Inferior parietal cortex (tissue), 1 donor: ENCODE measurements around the gene SHROOM4.

ENCODE experiments used
- DNase-seq: peaks from one replicate; pipeline ENCODE4 v3.0.0-alpha.2; 2016; ENCODE audit errors: extremely low spot score

SHROOM4 gene, protein sequence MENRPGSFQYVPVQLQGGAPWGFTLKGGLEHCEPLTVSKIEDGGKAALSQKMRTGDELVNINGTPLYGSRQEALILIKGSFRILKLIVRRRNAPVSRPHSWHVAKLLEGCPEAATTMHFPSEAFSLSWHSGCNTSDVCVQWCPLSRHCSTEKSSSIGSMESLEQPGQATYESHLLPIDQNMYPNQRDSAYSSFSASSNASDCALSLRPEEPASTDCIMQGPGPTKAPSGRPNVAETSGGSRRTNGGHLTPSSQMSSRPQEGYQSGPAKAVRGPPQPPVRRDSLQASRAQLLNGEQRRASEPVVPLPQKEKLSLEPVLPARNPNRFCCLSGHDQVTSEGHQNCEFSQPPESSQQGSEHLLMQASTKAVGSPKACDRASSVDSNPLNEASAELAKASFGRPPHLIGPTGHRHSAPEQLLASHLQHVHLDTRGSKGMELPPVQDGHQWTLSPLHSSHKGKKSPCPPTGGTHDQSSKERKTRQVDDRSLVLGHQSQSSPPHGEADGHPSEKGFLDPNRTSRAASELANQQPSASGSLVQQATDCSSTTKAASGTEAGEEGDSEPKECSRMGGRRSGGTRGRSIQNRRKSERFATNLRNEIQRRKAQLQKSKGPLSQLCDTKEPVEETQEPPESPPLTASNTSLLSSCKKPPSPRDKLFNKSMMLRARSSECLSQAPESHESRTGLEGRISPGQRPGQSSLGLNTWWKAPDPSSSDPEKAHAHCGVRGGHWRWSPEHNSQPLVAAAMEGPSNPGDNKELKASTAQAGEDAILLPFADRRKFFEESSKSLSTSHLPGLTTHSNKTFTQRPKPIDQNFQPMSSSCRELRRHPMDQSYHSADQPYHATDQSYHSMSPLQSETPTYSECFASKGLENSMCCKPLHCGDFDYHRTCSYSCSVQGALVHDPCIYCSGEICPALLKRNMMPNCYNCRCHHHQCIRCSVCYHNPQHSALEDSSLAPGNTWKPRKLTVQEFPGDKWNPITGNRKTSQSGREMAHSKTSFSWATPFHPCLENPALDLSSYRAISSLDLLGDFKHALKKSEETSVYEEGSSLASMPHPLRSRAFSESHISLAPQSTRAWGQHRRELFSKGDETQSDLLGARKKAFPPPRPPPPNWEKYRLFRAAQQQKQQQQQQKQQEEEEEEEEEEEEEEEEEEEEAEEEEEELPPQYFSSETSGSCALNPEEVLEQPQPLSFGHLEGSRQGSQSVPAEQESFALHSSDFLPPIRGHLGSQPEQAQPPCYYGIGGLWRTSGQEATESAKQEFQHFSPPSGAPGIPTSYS (N-terminal part only)

DNA sequence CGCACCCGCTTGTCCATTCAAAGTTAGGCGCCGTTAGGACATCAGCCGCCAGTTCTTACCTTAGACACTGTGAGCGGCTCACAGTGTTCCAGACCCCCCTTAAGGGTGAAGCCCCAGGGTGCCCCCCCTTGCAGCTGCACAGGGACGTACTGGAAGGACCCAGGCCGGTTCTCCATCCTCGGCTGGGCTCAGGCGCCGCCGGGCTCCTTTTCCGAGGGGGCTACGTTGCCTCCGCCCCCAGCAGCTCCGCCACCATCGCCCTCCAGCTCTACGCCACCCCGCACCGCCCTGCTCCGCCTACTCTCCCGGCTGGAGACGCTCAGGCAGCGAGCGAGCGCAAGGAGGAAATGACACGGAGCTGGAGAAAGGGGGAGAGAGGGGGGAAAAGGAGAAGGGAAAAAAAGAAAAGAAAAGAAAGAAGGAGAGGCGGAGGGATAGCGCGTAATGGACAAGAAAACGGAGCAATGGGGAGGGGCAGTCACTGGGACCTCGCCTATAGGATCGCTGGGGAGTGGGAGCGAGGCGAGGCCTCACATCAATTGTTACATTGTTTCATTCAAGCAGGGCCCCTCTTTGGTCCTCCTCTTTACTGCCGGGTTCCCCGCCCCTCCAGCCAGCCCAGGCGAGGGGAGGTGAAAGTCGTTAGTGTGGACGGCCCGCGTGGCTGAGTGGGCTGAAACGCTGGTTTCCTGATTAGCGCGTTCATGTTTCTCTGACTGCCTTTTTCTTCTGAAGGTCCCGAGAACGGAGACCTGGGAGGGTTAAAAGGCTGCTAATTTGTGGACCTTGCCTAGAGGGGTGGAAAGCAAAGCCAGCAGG, at the start of gene SHROOM4:
Gene SHROOM4 (minus strand): TSS at position 352 of the 819 bp plus-strand sequence. CDS start 176 bp downstream, at position 176.
- peak; percentile 22 for DNase-seq

DNA sequence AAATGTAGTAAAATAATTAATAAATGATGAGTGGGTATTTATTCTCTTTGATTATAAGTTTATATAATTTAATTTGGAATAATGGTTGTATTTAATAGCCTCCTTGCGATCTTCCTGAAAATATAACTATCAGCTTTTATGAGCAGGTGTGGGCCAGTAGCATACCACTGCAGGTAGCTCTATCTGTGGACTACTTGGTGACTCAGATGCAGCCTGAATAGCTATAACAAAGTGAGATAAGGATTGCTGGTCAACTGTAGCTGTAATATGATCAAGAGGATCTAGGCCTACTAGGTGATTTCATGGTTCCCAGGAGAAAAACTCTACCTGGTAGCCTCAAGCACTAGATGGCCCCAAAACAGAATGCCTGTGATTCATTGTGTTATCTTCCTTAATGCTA, 49.5 kb upstream of the SHROOM4 start:
- no peak for DNase-seq

DNA sequence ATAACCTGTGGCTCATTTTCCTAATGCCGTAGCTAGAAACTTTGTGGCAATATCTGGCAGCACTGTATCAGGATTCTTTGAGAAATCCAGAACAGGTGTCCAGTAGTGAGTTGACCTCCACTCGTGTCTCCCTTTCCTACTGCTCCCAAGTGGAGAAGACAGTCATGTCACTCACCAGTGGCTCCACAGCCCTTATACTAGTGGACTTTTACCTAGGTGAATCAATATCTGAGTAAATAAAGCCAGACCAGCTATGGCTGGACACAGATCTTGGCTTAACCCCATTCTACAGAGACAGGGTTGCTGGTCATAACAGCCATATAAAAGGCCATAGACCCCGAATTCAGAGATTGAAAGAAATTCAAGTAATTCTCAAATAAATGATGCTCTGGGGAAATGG, 46.5 kb upstream of the SHROOM4 start:
- no peak for DNase-seq

DNA sequence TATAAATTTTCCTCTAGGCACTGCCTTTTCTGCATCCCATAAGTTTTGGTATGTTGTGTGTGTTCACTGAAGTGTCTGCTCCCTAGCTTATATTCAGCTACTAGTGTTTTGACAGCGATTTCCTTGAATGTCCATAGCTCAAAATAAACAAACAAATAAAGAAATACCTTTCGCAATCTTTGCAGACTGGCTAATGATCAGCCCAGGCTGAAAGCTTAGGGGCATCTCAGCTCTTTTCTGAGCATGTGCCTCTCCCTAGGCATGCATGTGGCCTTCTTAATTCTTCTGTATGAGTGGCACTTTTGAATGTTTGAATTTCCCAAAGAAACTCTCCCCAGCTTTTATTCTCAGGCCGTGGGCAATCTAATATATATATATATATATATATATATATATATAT, 44.6 kb upstream of the SHROOM4 start:
- DNase-seq = no peak

DNA sequence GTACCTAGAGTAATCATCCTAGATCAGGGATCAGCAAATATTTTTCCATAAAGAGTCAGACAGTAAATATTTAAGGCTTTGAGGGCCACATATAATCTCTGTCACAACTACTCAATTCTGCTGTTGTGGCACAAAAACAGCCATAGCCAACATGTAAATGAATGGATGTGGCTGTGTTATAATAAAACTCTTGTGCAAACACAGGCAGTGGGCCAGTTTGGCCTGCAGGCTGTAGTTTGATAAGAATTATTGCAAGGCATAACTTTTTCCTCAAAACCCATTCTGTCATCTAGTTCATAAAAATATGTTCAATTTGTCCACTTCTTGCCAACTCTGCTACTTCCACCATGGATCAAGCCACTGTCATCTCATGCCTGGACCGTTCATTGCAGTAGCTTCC, 39.4 kb upstream of the SHROOM4 start:
- DNase-seq = no peak

DNA sequence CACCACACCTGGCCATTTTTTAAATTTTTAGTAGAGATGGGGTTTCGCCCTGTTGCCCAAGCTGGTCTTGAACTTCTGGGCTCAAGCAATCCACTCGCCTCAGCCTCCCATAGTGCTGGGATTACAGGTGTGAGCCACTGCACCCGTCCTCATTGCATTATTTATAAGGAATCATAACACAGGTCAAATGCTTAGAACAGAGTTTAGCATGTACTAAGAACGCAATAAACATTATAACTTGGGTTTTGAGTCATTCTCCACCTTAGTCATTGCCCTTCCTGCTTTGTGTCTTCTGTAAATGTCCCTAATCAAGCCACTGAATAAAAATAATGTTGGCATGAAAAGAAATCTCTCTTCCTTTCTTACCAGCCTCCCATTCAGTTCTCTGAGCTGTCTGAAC, 38.5 kb upstream of the SHROOM4 start:
- no peak for DNase-seq

DNA sequence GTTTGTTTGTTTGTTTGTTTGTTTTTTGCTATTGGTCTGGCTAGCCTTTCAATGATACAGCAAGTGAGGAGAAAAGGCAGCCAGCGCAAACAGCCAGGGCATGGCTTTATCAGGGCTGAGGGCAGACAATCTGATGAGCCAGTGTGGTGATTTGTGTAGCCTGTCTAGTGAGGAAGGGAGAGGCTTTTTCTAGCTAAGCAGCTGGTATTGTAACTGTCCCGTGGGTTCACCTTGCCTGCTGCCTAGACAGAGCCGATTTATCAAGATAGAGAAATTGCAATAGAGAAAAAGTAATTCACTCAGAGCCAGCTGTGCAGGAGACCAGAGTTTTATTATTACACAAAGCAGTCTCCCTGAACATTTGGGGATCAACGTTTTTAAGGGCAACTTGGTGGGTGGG, 28.2 kb upstream of the SHROOM4 start:
- DNase-seq = no peak

DNA sequence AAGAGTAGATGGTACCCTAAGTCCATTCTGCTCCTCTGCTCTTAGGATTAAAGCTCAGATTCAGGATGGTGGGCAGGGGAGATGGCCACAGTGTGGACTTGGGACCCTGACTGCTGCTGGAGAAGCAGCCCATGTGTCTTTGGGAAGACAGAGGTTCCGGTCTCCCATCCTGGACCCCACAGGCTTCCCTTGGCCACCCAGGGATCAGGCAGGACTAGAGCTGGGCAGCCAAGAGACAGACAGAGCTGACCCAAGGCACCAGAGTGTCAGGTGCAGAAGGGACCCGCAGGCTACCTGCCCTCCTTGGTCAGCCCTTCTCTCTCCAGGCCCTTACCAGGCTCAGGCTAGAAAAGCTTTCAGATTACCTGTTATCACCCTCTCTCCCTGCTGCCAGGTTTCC, 25.7 kb upstream of the SHROOM4 start:
- no peak for DNase-seq

DNA sequence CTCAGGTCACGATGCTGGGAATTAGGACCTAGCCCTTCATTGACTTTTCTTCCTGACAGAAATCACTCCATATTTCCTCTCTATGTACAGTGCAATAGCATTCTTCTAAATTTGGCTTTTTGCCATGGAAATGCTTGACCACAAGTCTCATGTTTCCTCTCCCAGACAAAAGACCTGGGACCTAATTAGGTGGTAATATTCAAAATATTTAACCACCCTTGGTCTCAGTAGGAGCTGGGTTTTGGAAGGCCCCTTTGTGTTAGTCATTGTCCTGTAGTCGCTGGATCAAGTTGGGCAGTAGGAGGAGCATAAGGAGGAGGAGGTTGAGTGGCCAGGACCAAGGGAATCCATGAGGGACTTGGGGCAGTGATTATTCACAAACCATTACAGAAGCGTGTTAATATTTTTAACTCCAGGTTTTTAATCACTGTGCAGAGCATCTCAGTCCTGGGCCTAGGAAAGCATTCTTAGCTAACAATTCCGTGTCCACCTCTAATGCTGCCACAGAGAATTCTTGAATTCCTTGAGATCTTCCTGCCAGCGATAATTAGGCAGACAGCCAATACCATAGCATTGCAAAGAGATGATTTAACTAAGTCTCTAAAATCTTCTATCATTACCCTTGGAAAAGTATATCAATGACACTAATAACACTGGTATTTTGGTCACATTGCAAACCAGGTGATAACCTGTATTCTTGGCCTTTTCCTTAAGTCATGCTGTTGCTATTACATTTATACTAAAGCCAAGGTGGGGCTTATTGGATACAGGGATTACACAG, 25.0 kb upstream of the SHROOM4 start:
- DNase-seq = no peak

DNA sequence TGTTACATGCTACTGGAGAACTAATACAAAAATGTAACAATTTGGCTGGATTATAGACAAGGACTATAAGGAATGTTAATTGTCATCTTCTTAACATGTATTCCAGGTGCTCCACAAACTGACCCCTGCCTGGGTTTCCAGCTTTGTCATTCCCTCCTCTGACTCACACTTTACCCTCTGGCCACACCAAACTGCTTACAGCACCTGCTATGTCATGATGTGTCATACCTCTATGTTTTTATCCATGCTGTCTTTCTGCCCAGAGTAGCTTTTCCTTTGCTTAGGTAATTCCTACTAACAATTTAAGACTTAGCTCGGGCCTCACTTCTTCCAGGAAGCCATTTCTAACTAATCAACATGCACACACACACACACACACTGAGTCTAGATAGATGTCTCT, 14.0 kb upstream of the SHROOM4 start:
- DNase-seq = no peak

DNA sequence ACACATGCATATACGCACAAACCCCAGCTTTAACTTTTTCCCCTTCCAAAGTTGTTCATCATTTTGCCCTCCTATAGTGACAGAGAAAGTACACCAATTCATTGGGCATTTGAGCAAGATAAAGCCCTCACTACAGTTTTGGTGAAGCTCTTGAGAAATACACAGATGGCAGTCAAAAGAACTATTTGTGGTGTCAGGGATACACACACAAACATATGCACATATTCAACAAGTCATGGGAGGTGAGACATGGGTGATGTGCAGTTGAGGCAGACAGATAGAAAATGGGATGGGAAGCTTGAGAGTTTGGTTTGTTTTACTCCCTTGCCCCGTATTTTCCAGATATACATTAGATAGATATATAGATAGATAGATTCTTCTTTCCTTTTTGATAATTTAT, 11.8 kb upstream of the SHROOM4 start:
- no peak for DNase-seq

DNA sequence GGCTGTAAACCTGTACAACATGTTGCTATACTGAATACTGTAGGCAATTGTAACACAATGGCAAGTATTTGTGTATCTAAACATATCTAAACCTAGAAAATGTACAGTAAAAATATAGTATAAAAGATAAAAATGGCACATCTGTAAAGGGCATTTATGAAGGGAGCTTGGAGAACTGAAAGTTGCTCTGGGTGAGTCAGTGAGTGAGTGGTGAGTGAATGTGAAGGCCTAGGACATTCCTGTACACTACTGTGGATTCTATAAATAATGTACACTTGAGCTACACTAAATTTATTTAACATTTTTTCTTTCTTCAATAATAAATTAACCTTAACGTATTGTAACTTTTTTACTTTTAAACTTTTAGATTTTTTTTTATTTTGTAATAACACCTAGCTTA, 5.0 kb upstream of the SHROOM4 start:
- DNase-seq = no peak

DNA sequence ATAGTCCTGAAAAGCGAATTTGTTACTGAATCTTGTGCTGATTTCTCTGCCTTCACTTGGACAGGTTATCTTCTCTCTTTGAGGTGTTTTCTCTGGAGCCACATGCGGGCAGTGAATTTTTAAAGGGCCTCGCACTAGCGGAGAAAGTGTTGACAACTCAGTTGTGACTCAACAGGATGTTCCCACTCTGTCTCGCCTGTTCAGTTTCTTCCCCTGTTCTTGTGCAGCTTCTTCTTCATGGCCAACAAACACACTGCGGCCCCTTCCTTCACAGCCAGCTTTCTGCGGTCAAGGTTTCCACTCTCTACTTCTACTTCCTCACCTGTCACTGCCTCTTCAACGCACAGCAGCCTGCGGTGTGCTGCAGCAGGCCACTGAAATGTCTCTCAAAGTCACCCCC, 1.1 kb upstream of the SHROOM4 start:
- DNase-seq = no peak

DNA sequence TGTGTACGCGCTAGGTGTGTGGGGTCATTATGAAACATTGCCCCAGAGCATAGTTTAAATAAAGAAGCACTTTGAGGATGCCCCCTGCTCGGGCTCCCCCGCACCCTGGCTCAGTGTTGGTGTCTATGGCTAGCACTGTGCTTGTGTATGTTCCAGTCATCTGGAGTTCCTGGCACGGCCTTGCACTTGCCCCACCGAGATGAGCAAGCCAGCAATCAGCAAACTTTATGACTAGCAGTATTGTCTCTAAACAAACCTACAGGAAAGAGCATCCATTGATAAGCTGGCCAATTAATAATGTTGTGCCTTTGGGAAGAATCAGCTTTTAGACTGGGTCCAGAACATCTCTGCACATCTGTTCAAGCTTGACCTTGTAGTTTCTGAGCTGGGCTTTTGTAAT, 707 bp upstream of the SHROOM4 start:
- DNase-seq = peak; percentile 50

DNA sequence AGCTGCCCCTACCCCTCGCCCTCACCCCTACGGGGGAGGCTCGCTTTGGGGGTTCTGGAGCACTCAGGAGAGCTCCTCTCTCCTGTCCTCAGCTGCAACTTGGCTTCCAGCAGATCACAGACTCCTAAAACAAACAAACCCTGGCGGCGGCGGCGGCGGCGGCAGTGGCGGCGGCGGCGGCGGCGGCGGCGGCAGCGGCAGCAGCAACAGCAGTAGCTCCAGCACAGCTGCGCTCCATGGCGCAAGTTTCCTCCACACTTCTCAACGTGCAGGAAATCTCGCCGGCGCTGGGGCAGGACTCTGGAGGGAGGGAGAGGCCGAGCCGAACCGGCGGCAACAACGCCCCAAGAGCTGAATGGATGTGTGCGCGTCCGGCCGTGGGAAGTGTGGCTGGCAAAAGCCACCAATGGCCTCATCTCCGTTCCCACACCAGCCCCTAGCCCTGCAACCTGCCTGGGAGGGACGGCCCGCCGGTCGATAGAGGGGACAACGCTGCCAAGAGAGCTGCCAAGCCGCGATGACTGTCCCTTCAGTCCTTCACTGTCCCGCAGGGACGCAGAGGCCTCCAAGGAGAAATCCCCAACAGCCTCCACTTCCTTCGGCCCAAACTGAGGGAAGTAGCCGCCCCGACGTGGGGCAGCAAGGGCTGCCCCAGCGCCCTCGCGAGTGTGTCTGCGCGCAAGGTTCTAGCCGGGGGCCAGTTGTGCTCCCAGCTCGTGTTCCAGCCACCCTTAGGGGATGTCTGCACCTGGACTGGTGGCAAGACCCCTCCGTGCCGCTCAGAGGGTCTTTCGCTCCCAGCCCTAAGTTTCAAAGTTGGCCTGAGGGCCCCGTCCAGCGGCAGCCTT, 775 bp downstream of the SHROOM4 start:
- DNase-seq = no peak

DNA sequence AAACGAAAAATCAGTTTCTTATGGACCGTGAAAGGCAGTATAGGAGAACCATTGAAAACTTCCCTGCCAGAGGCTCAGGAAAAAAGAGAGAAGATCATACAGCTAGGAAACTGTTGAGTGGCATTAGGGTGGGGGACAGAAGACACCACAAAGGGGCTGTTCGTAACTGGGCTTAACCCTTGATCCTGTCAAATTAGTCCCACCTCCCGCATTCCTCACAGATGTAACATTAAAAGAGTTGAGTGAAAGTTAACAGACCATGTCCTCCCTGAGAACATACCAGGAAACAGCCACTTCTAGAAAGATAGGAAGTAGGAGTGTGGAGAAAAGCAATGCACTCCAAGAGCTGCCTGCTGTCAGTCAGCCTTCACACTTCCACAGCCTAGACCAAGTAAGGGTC, 8.7 kb downstream of the SHROOM4 start:
- DNase-seq = no peak

DNA sequence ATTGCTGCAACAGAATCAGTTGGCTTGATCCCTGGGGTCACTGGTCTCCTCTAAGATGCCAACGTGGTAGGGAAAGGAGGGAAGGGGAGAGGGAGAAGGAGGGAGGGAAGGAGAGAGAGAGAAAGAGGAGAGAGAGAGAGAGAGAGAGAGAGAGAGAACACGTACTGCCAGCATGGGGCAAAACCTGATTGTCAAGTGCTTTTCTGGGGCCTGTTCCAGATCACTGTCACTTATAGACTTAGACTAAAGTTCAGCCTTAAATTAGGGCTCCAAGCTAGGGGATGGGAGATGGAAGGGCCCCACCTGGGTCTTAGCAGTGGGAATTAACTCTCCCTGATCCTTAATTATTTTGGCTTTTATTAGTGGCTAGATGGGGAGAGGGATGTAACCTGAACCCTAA, 12.9 kb downstream of the SHROOM4 start:
- no peak for DNase-seq

DNA sequence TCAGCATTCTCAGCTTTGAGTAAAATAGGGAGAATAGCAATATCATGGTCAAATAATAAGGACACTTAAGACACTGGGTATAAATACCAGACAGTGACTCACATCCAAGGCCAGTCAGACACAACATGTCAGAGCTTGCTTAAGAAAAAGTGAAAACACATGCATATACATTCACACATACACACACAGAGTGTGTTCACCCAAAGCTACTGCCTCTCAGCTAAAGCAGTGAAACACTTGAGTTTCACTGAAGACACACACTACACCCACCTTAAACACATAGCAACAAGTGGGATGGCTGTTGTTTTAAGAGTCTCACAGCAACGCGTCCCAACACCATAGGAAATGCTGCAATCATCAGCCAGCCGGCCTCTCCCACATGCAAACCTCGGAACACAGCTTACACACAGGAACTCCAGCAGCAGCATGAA, 14.4 kb downstream of the SHROOM4 start:
- DNase-seq = no peak

DNA sequence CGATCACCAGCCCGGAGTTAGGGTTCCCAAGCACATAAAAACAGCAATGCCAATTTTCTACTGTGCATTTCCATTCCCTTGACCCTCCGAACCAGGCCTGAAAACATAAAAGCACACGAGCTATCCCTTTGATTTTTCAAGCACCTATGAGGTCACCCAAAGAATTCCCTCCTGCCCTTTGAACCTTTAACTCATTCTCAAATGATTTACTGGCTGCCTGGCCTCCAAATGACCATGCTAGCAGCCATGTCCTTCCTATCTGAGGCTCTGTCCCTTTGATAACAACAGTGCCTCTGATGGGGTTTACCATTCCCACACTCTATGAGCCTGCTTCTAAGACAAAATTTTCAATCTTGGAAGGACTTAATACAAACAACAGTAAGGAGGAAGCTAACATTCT, 15.2 kb downstream of the SHROOM4 start:
- DNase-seq = no peak

DNA sequence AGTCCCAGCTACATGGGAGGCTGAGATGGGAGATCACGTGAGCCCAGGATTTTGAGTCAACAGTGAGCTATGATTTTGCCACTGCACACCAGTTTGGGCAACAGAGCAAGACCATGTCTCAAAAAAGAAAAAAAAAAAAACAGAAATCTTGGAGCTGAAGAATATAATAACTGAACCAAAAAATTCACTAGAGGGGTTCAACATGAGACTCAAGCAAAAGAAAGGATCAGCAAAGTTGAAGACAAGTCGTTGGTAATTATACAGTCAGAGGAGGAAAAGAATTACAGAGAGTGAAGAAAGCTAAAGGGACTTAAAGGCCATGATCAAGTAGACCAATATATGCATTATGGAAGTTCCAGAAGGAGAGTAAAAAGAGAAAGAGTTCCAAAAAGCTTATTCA, 26.9 kb downstream of the SHROOM4 start:
- DNase-seq = no peak
